Activated naive CD8-positive, alpha-beta T cell treated with anti-CD3 and anti-CD28 coated beads, Interleukin-2, amount 10 ng/mL, durations not matched to agents 7 days and 5 days (primary cell): ENCODE data around the gene NDUFA11. TPM values are rescaled to one million over a fixed set of nuclear protein-coding genes. Genes with fewer than 3 reads are reported as not detected.

Experiments
- ATAC-seq: fragments of 150-1000 bp; cut with Tn5 transposase; one replicate; pipeline ENCODE4 v1.10.0; 2021; ENCODE audit warnings: low read depth, moderate library complexity
- POLR2A ChIA-PET: fragments of 350-600 bp; sonication (Branson Sonifier 250); formaldehyde crosslinking; loops from one replicate; lab custom pipeline; 2021; ENCODE audit warnings: antibody characterized with exemption; lab: Charles Lee
- DNase-seq: peaks from one replicate; pipeline ENCODE4 v3.0.0; 2021
- H3K27ac Mint-ChIP-seq: one replicate; pipeline ENCODE4 v1.8.0; 2022; ENCODE audit warnings: mild to moderate bottlenecking, mixed read lengths
- H3K27me3 Mint-ChIP-seq: one replicate; pipeline ENCODE4 v1.8.0; 2022; ENCODE audit warnings: mild to moderate bottlenecking, moderate library complexity, mixed read lengths
- H3K36me3 Mint-ChIP-seq: one replicate; pipeline ENCODE4 v1.8.0; 2021; ENCODE audit warnings: mild to moderate bottlenecking, mixed read lengths
- H3K4me1 Mint-ChIP-seq: one replicate; pipeline ENCODE4 v1.8.0; 2021; ENCODE audit warnings: mixed read lengths
- H3K4me3 Mint-ChIP-seq: one replicate; pipeline ENCODE4 v1.8.0; 2022; ENCODE audit warnings: mild to moderate bottlenecking, moderate library complexity, mixed read lengths
- H3K9me3 Mint-ChIP-seq: one replicate; pipeline ENCODE4 v1.8.0; 2021; ENCODE audit warnings: mixed read lengths
- total RNA-seq, 2 experiments: library from RNA; stranded (reverse); gene quantifications; one replicate each; pipeline ENCODE4 v1.2.3, GENCODE V29; 2021

The NDUFA11 gene
- total RNA-seq, 2 experiments from 2014 or later, result 187 to 193 TPM

GRCh38 chr19:5896365-5897076 is 7.1 kb downstream of the NDUFA11 start:
- Mint-ChIP-seq H3K27me3 (peaks cover 2% of the 10 kb centered on the region), H3K4me1 (peaks cover 6% of the 10 kb centered on the region), H3K4me3 (no peak overlapping the region), H3K27ac (no peak overlapping the region), H3K9me3 (no peaks in the 10 kb centered on the region), H3K36me3 (peaks cover 2% of the 10 kb centered on the region)
- POLR2A ChIA-PET, result no interaction called here
- ATAC-seq (no peak), DNase-seq (no peak)

GRCh38 chr19:5895890-5896289 is 7.7 kb downstream of the NDUFA11 start:
- POLR2A ChIA-PET, result no interaction called here
- no peak for ATAC-seq
- H3K4me1 Mint-ChIP-seq, result peaks cover under 1% of the 10 kb centered on the region

GRCh38 chr19:5895409-5895808 is 8.2 kb downstream of the NDUFA11 start:
- H3K4me1 Mint-ChIP-seq, result no peaks in the 10 kb centered on the region

More at GRCh38 chr19:5895890-5896289, 7.7 kb downstream of the NDUFA11 start:
- Mint-ChIP-seq H3K36me3 (peaks cover under 1% of the 10 kb centered on the region), H3K27me3 (peaks cover 3% of the 10 kb centered on the region), H3K4me3 (no peak overlapping the region), H3K27ac (peak overlapping the region; percentile 35), H3K9me3 (no peaks in the 10 kb centered on the region)
- no peak for DNase-seq

GRCh38 chr19:5894704-5895349 is 8.8 kb downstream of the NDUFA11 start:
- H3K27me3 Mint-ChIP-seq, result peaks cover 4% of the 10 kb centered on the region
- POLR2A ChIA-PET, result no interaction called here
- ATAC-seq (no peak), DNase-seq (no peak)
- H3K27ac Mint-ChIP-seq, result no peak overlapping the region
- no peaks in the 10 kb centered on the region for H3K9me3 Mint-ChIP-seq
- H3K4me1 Mint-ChIP-seq, result no peaks in the 10 kb centered on the region
- no peak overlapping the region for H3K4me3 Mint-ChIP-seq
- H3K36me3 Mint-ChIP-seq, result no peaks in the 10 kb centered on the region

More at GRCh38 chr19:5895409-5895808, 8.2 kb downstream of the NDUFA11 start:
- no peak overlapping the region for H3K4me3 Mint-ChIP-seq
- no peak overlapping the region for H3K27ac Mint-ChIP-seq
- DNase-seq (no peak), ATAC-seq (no peak)
- H3K27me3 Mint-ChIP-seq, result peaks cover 4% of the 10 kb centered on the region
- POLR2A ChIA-PET, result no interaction called here
- H3K9me3 Mint-ChIP-seq, result no peaks in the 10 kb centered on the region
- no peaks in the 10 kb centered on the region for H3K36me3 Mint-ChIP-seq

- no peak overlapping the region for H3K4me3 Mint-ChIP-seq
- no peaks in the 10 kb centered on the region for H3K9me3 Mint-ChIP-seq
- no peak overlapping the region for H3K27ac Mint-ChIP-seq
- POLR2A ChIA-PET, result interaction anchor here (1.1 kb wide), 1 partner anchor 65 kb away, joined by 3 read pairs; no protein-coding TSS in a partner anchor
- H3K4me1 Mint-ChIP-seq, result no peaks in the 10 kb centered on the region
- H3K27me3 Mint-ChIP-seq, result peaks cover 5% of the 10 kb centered on the region
- DNase-seq, result no peak
- no peaks in the 10 kb centered on the region for H3K36me3 Mint-ChIP-seq
- ATAC-seq, result no peak
These were observed 9.5 kb downstream of the NDUFA11 start for GRCh38 chr19:5893907-5894703.

- Mint-ChIP-seq H3K9me3 (no peaks in the 10 kb centered on the region), H3K4me3 (no peak overlapping the region), H3K4me1 (no peaks in the 10 kb centered on the region), H3K27ac (no peak overlapping the region), H3K36me3 (no peaks in the 10 kb centered on the region), H3K27me3 (peaks cover 8% of the 10 kb centered on the region)
- POLR2A ChIA-PET, result interaction anchor here (1.1 to 3.0 kb wide), 2 partner anchors 10 to 65 kb away, joined by 3 to 15 read pairs; partner anchors contain the start of gene NDUFA11
- DNase-seq, result no peak
- ATAC-seq, result no peak
These were observed 10.2 kb downstream of the NDUFA11 start for GRCh38 chr19:5893296-5893903.

GRCh38 chr19:5892772-5893275 is 10.8 kb downstream of the NDUFA11 start:
- Mint-ChIP-seq H3K36me3 (no peaks in the 10 kb centered on the region), H3K27me3 (peaks cover 11% of the 10 kb centered on the region), H3K9me3 (no peaks in the 10 kb centered on the region), H3K4me3 (no peak overlapping the region), H3K4me1 (no peaks in the 10 kb centered on the region), H3K27ac (no peak overlapping the region)
- POLR2A ChIA-PET, result interaction anchor here (1.1 to 3.0 kb wide), 2 partner anchors 11 to 64 kb away, joined by 3 to 15 read pairs; partner anchors contain the start of gene NDUFA11
- ATAC-seq, result no peak
- no peak for DNase-seq

GRCh38 chr19:5891938-5892771 is 11.4 kb downstream of the NDUFA11 start:
- no peaks in the 10 kb centered on the region for H3K36me3 Mint-ChIP-seq
- H3K4me1 Mint-ChIP-seq, result no peaks in the 10 kb centered on the region
- no peaks in the 10 kb centered on the region for H3K9me3 Mint-ChIP-seq
- ATAC-seq (peak; percentile 57), DNase-seq (peak; percentile 52)
- no peak overlapping the region for H3K4me3 Mint-ChIP-seq
- H3K27ac Mint-ChIP-seq, result no peak overlapping the region
- POLR2A ChIA-PET, result interaction anchor here (0.5 to 3.0 kb wide), 2 partner anchors 8 to 11 kb away, joined by 3 to 15 read pairs; partner anchors contain the start of gene NDUFA11
- H3K27me3 Mint-ChIP-seq, result peaks cover 11% of the 10 kb centered on the region

- H3K9me3 Mint-ChIP-seq, result no peaks in the 10 kb centered on the region
These were observed 12.0 kb downstream of the NDUFA11 start for GRCh38 chr19:5891572-5891937.

GRCh38 chr19:5890099-5890498 is 13.5 kb downstream of the NDUFA11 start:
- Mint-ChIP-seq H3K27ac (no peak overlapping the region), H3K36me3 (no peaks in the 10 kb centered on the region), H3K4me3 (no peak overlapping the region), H3K27me3 (peaks cover 11% of the 10 kb centered on the region), H3K9me3 (no peaks in the 10 kb centered on the region), H3K4me1 (no peaks in the 10 kb centered on the region)
- DNase-seq (no peak), ATAC-seq (peak; percentile 15)
- POLR2A ChIA-PET, result interaction anchor here (1.5 kb wide), 1 partner anchor 62 kb away, joined by 7 read pairs; no protein-coding TSS in a partner anchor

More at GRCh38 chr19:5891572-5891937, 12.0 kb downstream of the NDUFA11 start:
- no peak overlapping the region for H3K27ac Mint-ChIP-seq
- DNase-seq, result no peak
- ATAC-seq, result no peak
- no peaks in the 10 kb centered on the region for H3K4me1 Mint-ChIP-seq
- POLR2A ChIA-PET, result interaction anchor here (0.5 to 3.0 kb wide), 2 partner anchors 9 to 12 kb away, joined by 3 to 15 read pairs; partner anchors contain the start of gene NDUFA11
- no peak overlapping the region for H3K4me3 Mint-ChIP-seq
- no peaks in the 10 kb centered on the region for H3K36me3 Mint-ChIP-seq
- H3K27me3 Mint-ChIP-seq, result peaks cover 11% of the 10 kb centered on the region

GRCh38 chr19:5889288-5889971 is 14.2 kb downstream of the NDUFA11 start:
- Mint-ChIP-seq H3K27ac (no peak overlapping the region), H3K4me3 (no peak overlapping the region), H3K9me3 (no peaks in the 10 kb centered on the region), H3K36me3 (no peaks in the 10 kb centered on the region), H3K4me1 (no peaks in the 10 kb centered on the region), H3K27me3 (peaks cover 11% of the 10 kb centered on the region)
- DNase-seq (no peak), ATAC-seq (no peak)
- POLR2A ChIA-PET, result interaction anchor here (1.2 to 1.5 kb wide), 2 partner anchors 60 to 61 kb away, joined by 3 to 7 read pairs; no protein-coding TSS in a partner anchor
